ENCODE data around the gene FCRL6.

DNA sequence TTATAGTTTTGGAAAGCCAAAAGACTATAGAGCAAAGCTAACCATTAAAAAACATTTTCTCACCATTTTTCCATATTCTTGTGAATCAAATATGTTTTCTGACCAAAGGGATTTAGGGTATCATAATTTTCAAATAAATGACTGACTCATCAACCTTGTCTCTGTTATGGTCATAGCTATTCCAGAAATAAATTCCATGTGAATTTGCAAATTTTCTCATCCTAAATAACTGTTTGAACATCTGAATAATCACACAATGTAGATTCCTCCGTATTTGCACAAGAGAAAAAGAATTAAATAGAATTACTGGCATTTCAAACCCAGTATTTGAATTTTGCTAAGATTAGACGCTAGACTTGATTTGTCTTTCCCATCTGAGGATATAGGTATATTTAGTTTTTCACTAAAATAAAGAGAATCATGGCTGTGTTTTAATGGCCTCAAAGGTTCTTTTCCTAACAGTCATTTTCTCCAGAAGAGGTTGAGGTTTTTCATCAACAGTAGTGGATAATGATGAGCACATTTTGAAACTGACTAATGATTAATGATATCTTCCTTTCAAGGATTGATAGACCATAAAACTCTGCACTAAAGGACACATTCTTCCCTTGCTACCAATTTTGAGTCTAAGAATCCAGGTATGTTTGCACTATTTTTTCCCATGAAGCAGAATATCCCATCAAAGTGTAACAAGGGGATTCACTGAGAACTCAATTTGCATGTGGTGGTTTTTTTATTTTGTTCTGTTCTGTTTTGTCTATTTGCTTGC lies 30.8 kb upstream of the FCRL6 start:
- TF ChIP-seq, protein P1, sequence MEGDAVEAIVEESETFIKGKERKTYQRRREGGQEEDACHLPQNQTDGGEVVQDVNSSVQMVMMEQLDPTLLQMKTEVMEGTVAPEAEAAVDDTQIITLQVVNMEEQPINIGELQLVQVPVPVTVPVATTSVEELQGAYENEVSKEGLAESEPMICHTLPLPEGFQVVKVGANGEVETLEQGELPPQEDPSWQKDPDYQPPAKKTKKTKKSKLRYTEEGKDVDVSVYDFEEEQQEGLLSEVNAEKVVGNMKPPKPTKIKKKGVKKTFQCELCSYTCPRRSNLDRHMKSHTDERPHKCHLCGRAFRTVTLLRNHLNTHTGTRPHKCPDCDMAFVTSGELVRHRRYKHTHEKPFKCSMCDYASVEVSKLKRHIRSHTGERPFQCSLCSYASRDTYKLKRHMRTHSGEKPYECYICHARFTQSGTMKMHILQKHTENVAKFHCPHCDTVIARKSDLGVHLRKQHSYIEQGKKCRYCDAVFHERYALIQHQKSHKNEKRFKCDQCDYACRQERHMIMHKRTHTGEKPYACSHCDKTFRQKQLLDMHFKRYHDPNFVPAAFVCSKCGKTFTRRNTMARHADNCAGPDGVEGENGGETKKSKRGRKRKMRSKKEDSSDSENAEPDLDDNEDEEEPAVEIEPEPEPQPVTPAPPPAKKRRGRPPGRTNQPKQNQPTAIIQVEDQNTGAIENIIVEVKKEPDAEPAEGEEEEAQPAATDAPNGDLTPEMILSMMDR (conservative IDR thresholded peaks at IDR 0.05 in 1 of 2, IDR thresholded peaks at IDR 0.05 in 1 of 2; ENCODE audit: extremely low read depth in 1 of 2, insufficient read depth in 1 of 2, low read depth in 1 of 2, low read length in 2 of 2): no peak
- TF ChIP-seq EZH2 (IDR thresholded peaks at IDR 0.05; ENCODE audit: borderline replicate concordance, low read length): no peak
